ENCODE measurements around the gene C1orf105. TPM values are rescaled to one million over a fixed set of nuclear protein-coding genes. Genes with fewer than 3 reads are reported as not detected.
A peak's percentile ranks its signal among the peaks of the same experiment; 100 is the strongest.

Gene C1orf105
- polyA plus RNA-seq, 1 of the 3 experiments (the other 2 are of a cell fraction) = not detected

DNA sequence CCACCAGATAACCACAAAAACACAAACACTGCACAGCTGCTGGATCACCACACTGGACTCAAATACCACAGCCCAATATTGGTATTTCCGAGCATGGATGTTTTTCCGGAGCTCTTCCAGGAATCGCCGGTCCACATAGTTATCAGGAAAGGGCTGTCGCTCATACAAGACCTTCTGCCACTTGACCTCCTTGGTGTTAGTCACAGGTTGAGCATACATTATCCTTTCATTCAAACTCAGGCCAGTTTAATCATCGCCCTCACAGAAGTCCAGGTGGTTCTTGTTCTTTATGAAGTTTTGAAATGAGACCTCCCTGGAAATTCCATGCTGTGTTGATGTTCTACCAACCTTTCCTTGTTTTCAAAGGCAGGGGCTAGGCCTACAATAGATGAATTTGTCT is 21.9 kb downstream of the C1orf105 start:
- Histone ChIP-seq H3K4me2 (peak overlapping the region; percentile 77), H3K4me1 (ENCODE audit: control insufficient read depth in 1 of 2, insufficient read depth in 2 of 2, low read depth in 1 of 2, low read length in 1 of 2) (peaks cover 0 to 12% of the 10 kb centered on the region in 2 experiments; a peak in 3 of 4 replicates), H3K9me3 (no peaks in the 10 kb centered on the region), H3F3A (replicated peaks; ENCODE audit: insufficient read depth) (no peaks in the 10 kb centered on the region), H3K36me3 (replicated peaks in 1 of 2; ENCODE audit: control insufficient read depth in 1 of 2, insufficient read depth in 2 of 2, low read length in 1 of 2) (peaks cover 14 to 22% of the 10 kb centered on the region in 2 experiments), H4K20me1 (ENCODE audit: insufficient read depth) (no peaks in the 10 kb centered on the region), H3K27ac (ENCODE audit: low read depth in 2 of 2, low read length in 1 of 2) (no peak overlapping the region), H3K27me3 (ENCODE audit: insufficient read depth) (no peaks in the 10 kb centered on the region), H3K9ac (no peak overlapping the region), H3K9me2 (no peaks in the 10 kb centered on the region), H3K79me2 (ENCODE audit: insufficient read depth) (peaks cover 31% of the 10 kb centered on the region), H2AFZ (ENCODE audit: low read depth) (no peak overlapping the region), H3K4me3 (ENCODE audit: low read depth in 2 of 2, low read length in 1 of 2) (peak overlapping the region in 1 of 2 experiments; percentile 89; a peak in 1 of 4 replicates)
- ChIA-PET POLR2A (no interaction called here), CTCF (interaction anchor here (2.7 to 2.9 kb wide), 2 partner anchors 10 to 439 kb away, joined by 12 to 21 read pairs; no protein-coding TSS in a partner anchor)
- 99% methylated on average over 5 of the region's 6 CpGs for whole genome bisulfite sequencing (ENCODE audit: low lambda C conversion rate)
- DNase-seq = no peak
- TF ChIP-seq MAX (IDR thresholded peaks at IDR 0.05; ENCODE audit: low read depth) = no peak
- TF ChIP-seq USF2 (IDR thresholded peaks at IDR 0.05; ENCODE audit: borderline replicate concordance, low read depth, low read length) = no peak
- no peak for TF ChIP-seq NRF1 (IDR thresholded peaks at IDR 0.05; ENCODE audit: low read depth, low read length)
- no peak for TF ChIP-seq EP300 (IDR thresholded peaks at IDR 0.05; ENCODE audit: borderline replicate concordance in 1 of 2, low read depth in 1 of 2, low read length in 1 of 2)
- no peak for TF ChIP-seq TAF1 (IDR thresholded peaks at IDR 0.05; ENCODE audit: borderline replicate concordance, low read depth, low read length)
- TF ChIP-seq TCF12 (IDR thresholded peaks at IDR 0.05) = no peak
- TF ChIP-seq RAD21 (IDR thresholded peaks at IDR 0.05; ENCODE audit: low read length) = no peak
- no peak for TF ChIP-seq CTCF (IDR thresholded peaks at IDR 0.05)
- no peak for TF ChIP-seq RCOR1 (IDR thresholded peaks at IDR 0.05; ENCODE audit: low read length)
- TF ChIP-seq, protein P1, sequence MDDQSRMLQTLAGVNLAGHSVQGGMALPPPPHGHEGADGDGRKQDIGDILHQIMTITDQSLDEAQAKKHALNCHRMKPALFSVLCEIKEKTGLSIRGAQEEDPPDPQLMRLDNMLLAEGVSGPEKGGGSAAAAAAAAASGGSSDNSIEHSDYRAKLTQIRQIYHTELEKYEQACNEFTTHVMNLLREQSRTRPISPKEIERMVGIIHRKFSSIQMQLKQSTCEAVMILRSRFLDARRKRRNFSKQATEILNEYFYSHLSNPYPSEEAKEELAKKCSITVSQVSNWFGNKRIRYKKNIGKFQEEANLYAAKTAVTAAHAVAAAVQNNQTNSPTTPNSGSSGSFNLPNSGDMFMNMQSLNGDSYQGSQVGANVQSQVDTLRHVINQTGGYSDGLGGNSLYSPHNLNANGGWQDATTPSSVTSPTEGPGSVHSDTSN (IDR thresholded peaks at IDR 0.05) = no peak
- TF ChIP-seq, protein P2, sequence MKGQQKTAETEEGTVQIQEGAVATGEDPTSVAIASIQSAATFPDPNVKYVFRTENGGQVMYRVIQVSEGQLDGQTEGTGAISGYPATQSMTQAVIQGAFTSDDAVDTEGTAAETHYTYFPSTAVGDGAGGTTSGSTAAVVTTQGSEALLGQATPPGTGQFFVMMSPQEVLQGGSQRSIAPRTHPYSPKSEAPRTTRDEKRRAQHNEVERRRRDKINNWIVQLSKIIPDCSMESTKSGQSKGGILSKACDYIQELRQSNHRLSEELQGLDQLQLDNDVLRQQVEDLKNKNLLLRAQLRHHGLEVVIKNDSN (IDR thresholded peaks at IDR 0.05; ENCODE audit: borderline replicate concordance, low read depth) = no peak
- TF ChIP-seq CHD2 (IDR thresholded peaks at IDR 0.05; ENCODE audit: low read length, partially characterized antibody) = no peak
- TF ChIP-seq YY1 (IDR thresholded peaks at IDR 0.05; ENCODE audit: low read depth) = no peak
- no peak for TF ChIP-seq SMC3 (IDR thresholded peaks at IDR 0.05; ENCODE audit: low read depth, low read length)
- no peak for TF ChIP-seq FOXJ3 (CRISPR knock-in tag; IDR thresholded peaks at IDR 0.05)
- no peak for TF ChIP-seq GABPA (IDR thresholded peaks at IDR 0.05; ENCODE audit: low read depth)
- no peak for TF ChIP-seq NFIC (IDR thresholded peaks at IDR 0.05; ENCODE audit: borderline replicate concordance)
- TF ChIP-seq RFX5 (IDR thresholded peaks at IDR 0.05; ENCODE audit: low read length) = no peak
- no peak for TF ChIP-seq MEF2A (IDR thresholded peaks at IDR 0.05; ENCODE audit: borderline replicate concordance, low read depth)

Measured in SK-N-SH (cell line).